GM21737 (cell line): Measurements from ENCODE around the gene UBR1.
"Not testable (repeated sequence)": the region's sequence is repeated elsewhere in the genome, so short reads cannot be mapped to it uniquely, and the experiment has no call there.

Experiments
- ATAC-seq: cut with Tn5 transposase; IDR thresholded peaks from one replicate; pipeline ENCODE4 v1.9.1; 2021; ENCODE audit warnings: mild to moderate bottlenecking, moderate library complexity; ENCODE audit not compliant: unreplicated experiment

UBR1 gene

GRCh38 chr15:42984493-42985034 is 121.3 kb downstream of the UBR1 start:
- ATAC-seq = no peak

- not testable (repeated sequence) for ATAC-seq
Observed at GRCh38 chr15:42979113-42979512, 126.7 kb downstream of the UBR1 start.

GRCh38 chr15:42974202-42974862 is 131.5 kb downstream of the UBR1 start:
- no peak for ATAC-seq

GRCh38 chr15:42973114-42973513 is 132.7 kb downstream of the UBR1 start:
- ATAC-seq = no peak

GRCh38 chr15:42971830-42972229 is 134.0 kb downstream of the UBR1 start:
- no peak for ATAC-seq

- no peak for ATAC-seq
Observed at GRCh38 chr15:42964476-42964875, 141.4 kb downstream of the UBR1 start.

- no peak for ATAC-seq
Observed at GRCh38 chr15:42955518-42955917, 150.3 kb downstream of the UBR1 start.

- no peak for ATAC-seq
Observed at GRCh38 chr15:42954291-42954690, 151.5 kb downstream of the UBR1 start.

GRCh38 chr15:42948898-42949297 is 156.9 kb downstream of the UBR1 start:
- ATAC-seq = not testable (repeated sequence)

- ATAC-seq = no peak
Observed at GRCh38 chr15:42940527-42940926, 165.3 kb downstream of the UBR1 start.

- no peak for ATAC-seq
Observed at GRCh38 chr15:42939841-42940240, 166.0 kb downstream of the UBR1 start.

- no peak for ATAC-seq
Observed at GRCh38 chr15:42937143-42937542, 168.7 kb downstream of the UBR1 start.

GRCh38 chr15:42933886-42934667 is 171.8 kb downstream of the UBR1 start:
- ATAC-seq = no peak

- ATAC-seq = no peak
Observed at GRCh38 chr15:42932833-42933515, 172.9 kb downstream of the UBR1 start.

GRCh38 chr15:42931702-42932486 is 173.9 kb downstream of the UBR1 start:
- no peak for ATAC-seq

- no peak for ATAC-seq
Observed at GRCh38 chr15:42929306-42929848, 176.5 kb downstream of the UBR1 start.

GRCh38 chr15:42921342-42921731 is 184.5 kb downstream of the UBR1 start:
- ATAC-seq = peak; percentile 5

- peak; percentile 94 for ATAC-seq
Observed at GRCh38 chr15:42920519-42921341, 185.1 kb downstream of the UBR1 start, which contains the start of gene TTBK2. TTBK2 (minus strand) TSS chr15:42920778; CDS start chr15:42878617, 42,161 bp downstream.

- no peak for ATAC-seq
Observed at GRCh38 chr15:42919799-42920518, 185.9 kb downstream of the UBR1 start.
